NCI-H748 treated with DMSO at 0.1 percent for 48 hours (cell line): Measurements from ENCODE around the gene MIS12.

Experiments
- DNase-seq: peaks from one replicate; lab custom pipeline; 2025; lab: John Stamatoyannopoulos, UW

MIS12 gene, protein sequence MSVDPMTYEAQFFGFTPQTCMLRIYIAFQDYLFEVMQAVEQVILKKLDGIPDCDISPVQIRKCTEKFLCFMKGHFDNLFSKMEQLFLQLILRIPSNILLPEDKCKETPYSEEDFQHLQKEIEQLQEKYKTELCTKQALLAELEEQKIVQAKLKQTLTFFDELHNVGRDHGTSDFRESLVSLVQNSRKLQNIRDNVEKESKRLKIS

DNA sequence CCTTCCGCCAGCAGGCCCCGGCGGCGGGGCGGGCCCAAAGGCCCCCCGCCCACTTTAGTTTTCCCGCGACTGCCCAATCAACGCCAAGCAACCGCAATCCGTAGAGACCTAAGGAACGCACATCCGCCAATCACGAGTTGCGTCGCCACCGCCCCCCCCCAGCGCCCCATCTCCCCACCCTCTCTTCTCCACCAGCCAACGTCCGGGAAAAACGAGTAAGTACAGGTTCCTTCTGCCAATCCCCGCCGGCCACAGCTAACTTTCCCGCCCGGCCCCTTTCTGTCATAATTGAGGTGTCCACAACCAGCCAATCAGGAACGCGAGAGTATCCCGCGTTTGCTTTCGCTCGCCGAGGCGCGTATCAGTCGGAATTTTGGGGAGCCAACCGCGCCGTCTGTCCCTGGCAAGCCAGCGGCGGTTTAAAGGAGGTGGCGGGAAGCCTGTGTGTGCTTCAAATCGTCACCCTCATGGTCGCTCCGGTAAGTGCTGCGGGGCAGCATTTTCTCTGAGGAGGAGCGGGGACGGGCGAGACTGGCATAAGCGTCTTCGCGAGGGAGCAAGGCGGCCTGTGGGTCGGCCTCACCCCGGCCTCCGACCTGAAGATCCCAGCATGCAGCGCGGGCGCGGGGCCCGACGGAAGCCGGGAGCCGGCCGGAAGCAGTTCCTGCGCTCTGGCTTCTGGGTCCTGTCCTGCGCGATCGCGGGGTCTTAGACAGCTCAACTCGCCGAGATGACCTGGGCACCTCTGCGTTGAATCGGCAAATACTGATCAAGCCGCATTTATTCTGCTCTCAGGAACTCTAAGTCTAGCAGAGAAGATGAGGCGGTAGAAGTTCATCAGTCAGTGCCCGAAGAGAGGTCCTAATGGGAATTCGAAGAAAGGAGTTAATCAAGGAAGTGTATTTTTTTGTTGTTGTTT, at the start of gene MIS12:
Gene MIS12, plus strand, starts transcription at position 361 of the 919 bp plus-strand sequence. CDS start 2,297 bp downstream, outside the sequence.
- DNase-seq, result peak; percentile 99

DNA sequence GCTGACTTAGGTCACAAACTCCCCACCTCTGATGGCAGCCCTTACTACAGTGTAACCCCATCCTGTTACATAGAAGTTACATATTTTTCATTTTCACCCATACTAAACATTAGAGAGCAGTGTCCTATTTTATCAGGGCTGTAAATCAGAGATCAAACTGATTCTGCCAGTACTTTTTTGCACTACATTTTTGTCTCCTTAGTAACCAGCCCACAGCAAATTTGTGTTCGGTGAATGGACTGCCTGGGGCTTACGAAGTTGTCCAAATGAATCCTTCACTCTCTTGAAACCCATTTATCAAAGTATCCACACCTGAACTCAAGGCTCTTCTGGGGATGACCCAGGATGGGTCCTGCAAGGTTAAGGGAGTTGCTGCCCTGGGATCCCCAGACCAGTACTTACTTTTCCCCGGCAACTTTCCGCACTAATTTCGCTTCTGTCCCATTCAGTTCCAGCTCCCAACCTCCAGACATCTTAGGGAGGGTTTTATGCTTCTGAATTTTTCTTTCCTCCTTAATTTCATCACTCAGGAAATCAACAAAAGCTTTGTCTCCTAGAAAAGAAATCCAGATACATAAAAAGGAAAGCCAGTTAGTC, 48.5 kb upstream of the MIS12 start:
- DNase-seq, result no peak

DNA sequence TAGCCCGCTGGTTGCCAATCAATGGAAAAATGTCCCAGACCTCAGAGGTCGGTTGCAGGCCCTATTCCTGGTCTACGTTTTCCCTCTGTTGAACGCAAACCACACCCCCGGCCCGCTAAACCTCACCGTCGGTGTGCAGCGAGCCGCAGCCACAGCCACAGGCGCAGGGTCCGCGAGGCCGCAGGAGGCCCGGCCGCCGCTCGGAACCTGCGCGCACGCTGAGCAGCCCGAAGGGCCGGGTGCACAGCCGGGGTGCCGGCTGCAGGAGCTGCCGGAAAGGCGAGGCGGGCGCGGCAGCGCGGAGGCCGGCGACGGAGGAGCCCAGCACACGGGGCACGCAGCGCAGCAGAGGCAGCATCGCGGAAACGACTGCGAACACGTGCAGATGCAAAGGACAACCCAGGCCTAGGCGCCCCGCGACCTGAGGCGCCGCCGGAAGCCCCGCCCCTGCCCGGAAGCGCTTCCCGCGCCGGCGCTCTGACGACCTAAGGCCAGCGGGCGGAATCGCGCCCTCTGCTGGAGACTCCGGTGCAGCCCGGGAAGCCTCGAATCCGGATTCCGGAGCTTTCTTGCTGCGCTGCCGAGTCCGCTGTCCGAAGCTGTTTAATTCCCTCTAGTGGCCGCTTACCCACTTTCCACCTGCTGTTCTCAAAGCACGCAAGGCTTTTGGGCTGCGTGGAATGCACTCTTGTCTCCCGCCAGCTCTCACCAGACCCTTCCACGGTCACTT, 47.5 kb upstream of the MIS12 start, which contains the start of gene C1QBP:
Gene C1QBP, minus strand, starts transcription at position 440 of the 730 bp plus-strand sequence. Its CDS starts 82 bp downstream, at position 358.
- peak; percentile 92 for DNase-seq

DNA sequence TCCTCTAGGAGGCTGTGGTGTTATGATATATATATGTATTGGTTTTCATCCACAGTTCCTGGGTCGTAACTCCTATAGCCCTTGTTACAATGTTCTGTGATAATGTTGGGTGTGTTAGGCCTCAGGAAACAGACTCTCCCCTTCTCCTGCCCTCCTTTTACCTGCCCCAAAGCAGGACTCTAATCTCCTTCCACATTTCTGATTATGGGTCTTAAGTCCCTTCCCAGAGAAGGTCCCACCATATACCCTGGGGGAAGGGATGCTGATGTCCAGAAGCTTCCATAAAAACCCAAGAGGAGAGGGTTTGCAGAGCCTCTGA, 47.0 kb upstream of the MIS12 start:
- no peak for DNase-seq

DNA sequence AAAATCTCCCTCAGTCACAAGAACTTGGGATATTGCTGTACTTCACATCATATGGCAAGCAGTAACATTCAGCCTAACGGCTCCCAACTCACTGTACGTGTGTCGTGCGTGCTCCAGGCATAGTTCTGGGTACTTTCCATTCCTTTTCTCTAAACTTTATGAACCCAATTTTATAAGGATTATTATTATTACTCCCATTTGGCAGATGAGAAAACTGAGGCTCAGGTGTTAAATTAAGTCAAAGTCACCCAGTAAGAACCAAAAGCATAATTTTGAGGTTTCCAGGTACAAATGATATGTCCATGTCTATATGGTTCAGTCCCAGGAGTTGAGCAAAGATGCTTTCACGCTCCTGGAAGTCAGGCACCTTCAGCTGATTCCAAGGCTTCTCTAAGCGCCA, 42.6 kb upstream of the MIS12 start:
- DNase-seq, result no peak

DNA sequence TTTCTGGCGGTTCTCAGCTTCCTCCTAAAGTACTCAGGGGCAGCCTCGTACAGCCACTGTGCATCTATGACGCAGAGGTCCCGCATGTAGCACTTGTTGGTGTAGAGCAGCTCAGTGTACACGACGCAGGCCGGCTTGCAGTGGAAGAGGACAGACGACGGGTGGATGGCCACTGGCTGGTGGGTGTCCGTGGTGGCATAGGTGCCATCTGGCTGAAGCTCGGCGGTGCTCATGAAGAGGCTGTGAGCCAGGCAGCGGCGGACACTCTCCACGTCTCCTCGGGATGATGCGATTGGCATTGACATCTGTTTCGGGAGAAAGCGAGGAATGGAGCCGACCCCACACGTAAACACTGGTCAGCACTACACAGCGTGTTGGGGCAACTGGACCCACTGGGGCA, 42.2 kb upstream of the MIS12 start:
- DNase-seq, result no peak

DNA sequence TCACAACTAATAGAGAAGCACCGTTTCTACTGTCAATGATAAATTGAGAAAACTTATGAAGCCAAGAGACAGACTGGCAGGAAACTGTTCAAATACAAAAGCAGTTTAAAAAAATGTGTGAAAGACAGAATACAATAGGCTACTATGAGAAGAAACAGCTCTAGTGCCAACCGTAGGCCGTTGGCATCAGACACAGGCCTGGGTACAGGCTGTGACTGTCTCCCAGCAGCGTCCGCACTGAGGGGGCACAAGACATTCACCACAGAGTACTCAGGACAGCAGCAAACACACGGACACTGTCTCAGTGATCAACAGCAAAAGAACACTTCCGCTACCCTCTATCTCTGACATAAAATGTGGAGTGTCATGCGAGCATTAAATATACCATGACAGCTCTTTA, 39.6 kb upstream of the MIS12 start:
- DNase-seq, result no peak

DNA sequence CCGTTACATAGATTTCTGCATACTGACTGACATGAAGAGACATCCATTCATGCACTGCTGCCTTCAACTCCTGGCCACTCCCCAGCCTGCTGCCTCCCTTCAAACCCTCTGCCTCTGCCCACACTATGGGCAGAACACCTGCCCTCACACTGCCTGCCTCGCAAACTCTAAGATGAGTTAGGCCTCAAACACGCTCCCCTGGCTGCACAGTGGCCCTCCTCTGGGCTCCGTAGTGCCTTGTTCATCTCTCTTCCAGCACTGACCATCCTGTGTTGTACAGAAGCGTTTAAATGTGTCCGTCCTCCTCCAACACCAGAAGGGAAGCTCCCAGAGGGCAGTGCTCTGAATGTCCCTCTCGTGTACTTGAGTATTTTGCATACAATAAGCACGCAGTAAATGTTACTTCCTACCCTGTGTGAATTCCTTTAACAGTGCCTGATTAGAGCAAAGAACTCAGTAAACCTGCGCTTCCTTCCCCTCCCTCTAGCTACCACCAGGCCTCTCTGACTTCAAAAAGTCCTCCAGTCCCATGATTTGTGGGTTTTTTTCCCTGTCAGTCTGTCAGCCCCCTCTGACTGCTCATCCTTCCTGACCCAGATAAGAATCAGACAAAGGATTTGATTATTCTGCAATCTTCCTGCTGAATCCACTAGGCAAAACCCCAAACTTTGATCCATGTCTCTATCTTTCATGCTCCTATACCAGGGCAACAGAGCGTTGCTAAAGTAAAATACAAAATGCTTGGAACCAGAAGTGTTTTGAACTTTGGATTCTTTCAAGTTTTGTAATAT, 21.5 kb upstream of the MIS12 start:
- DNase-seq, result no peak

DNA sequence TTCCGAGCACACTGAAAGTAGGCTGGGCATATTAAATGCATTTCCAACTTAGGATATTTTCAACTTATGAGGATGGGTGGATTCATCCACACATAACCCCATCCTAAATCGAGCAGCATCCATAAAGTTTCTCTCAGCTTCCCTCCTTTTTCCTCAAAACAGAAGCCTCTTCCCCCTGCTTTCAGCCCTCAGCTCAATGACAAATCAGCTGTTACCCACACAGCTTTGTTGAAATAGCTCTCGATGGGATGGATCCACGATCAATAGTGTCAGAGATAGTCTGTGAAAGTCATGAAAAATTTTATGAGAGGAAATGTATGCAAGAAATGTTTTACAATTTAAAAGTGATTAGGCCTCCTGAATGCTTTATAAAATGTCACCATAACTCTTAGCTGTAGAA, 20.1 kb upstream of the MIS12 start:
- DNase-seq, result no peak

DNA sequence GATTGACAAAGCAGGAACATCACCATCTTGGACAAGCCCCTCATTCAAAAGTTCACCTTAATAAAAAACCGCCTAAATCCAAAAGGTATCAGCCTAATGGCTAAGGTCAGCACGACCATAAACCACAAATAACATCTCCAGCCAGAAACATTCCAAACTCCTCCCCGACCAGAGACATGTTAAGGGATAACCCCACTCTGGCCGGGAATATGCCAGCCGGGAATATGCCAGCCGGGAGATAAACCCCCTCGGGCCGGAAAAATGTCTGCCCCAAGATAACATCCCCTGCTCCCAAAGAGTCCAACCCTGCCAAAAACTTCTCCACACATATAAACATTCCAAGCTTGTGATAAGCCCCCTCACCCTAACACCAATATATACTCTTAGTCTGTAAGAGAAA, 18.9 kb upstream of the MIS12 start:
- no peak for DNase-seq

DNA sequence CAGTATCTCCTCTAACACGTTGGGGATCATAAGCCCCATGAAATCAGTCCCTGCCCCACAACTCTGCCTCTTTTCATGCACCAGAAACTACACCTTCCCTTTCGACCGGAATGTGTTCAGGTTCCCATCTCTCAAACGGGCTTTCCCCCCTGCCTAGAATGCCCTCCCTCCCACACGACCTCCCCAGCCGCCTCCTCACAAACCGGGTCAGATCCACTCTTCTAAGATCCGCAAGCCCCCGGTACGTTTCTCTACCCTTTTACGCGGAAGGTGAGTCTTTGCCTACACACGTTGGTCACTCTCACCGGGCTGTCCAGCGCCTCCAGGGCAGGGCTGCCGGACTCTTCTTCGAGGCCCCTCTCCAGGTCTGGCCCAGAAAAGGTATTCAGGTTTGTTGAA, 18.3 kb upstream of the MIS12 start:
- no peak for DNase-seq

DNA sequence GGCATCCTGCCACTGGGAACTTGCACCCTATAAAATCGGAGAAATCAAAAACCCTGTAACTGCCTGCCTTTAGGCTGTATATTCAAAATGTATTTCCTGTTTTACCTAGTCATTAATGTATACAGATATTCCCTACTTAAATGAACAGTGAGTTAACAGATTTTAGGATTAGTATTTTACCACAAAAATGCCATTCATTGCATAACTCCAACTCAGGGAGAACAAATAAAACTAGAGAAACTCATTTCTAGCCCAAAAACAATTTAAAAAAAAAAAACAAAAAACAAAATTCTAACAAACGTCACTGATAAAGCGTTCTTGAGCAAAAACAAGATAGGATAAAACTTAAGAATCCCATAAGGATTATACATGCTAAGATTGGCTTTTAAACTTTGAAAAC, 13.9 kb upstream of the MIS12 start:
- no peak for DNase-seq

DNA sequence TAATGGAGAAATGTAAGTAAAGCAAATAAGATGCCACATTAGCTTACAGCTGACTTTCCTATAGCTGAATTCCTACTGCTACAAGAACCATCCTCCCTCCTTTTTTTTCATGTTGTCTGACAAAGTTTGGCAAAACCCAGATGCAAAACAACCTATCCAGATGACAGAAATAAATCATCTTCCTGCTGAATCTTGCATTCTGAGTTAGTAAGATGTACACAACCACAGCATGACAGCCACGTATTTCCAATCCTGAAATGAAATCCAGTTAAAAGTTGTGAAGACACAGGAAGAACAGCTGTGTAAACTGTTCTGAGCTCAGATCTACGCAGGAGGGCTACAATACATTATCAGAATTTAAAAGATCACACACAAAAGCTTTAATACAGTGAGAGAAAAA, 12.5 kb upstream of the MIS12 start:
- DNase-seq, result no peak

DNA sequence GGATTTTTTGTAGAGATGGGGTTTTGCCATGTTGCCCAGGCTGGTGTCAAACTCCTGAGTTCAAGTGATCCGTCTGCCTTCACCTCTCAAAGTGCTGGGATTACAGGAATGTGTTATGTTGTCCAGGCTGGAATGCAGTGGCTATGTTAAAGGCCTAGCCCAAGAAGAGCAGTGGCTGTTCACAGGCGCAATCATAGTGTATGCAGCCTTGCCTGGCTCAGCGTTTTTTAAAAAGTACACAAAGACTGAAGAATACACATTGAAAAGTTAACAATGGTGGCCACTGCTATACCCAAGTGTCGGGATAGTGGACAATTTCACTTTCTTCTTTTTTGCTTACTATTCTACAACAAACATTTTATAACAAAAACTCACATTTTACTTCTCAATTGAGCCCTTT, 7.4 kb upstream of the MIS12 start:
- DNase-seq, result no peak

DNA sequence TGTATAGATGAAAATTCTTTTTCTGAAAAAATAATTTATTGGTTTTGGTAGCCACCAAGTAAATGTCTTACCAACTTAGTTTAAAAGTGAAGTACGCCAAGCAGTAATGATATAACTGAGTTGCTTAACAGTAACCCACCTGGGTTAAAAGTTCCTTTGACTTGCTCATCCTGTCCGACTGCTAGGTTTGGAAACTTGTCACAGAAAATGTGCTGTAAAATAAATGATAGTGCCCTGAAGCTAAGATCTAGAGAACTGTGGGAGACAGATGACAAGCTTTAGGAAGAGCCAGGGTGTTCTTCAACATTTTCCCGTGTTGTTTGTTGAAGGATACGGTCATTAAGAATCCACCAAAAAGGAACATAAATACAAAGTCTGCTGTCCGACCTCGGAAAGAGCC, 5.4 kb upstream of the MIS12 start:
- no peak for DNase-seq

DNA sequence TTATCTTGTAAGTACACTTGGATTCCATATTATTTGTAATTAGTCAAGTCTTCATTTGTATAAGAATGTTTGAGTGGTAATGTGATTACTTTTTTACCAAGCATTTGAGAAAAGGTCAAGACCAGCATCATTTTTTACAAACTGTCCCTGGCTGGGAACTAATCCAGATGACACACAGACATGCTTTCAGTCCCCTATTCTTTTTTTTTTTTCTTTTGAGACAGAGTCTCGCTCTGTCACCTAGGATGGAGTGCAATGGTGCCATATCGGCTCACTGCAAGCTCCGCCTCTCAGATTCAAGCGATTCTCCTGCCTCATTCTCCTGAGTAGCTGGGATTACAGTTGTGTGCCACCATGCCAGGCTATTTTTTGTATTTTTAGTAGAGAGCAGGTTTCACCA, 4.9 kb upstream of the MIS12 start:
- DNase-seq, result no peak

DNA sequence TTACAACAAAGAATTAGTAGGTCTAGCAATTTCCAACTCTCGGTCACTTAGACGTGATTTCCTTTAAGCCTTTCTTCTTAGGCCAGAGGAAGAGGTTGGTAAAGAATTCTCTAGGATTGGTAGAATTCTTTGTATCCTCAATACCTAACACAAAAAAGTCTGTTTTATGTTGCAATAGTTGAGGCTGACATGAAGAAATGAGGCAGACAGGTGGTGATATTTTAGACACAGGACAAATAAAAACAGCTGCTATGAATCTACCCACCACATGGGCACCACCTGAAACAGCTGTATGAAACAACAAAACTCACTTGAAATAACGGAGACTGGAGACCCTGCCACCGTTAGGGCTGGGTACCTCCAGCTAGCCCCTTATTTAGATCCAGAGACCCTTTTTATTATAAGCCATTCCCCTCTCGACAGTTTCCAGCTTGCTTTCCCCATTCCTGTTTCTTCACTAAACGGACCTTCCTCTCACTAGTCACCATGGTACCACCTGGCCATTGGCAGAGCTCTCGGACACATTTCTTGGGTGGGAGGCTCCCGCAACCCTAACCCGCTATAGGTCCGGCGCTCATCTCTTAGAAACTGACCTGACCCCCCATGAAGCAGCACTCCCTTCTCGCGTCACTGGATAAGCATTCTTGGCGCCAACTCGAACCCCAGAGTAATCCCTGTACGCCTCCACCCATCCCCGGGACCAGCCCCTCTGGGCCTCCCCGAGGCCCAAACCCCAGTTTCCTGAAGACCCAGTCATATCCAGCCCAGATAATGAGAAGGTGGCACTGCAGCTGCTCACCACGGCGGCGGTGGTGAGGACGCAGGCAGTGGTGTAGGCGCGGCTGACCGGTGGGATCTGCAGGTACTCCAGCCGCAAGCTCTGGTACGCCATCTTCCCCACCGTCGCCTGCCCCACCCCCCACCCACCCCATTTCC, 828 bp upstream of the MIS12 start, which contains the start of gene DERL2:
Gene DERL2, minus strand, starts transcription at position 909 of the 936 bp plus-strand sequence. Its CDS starts 17 bp downstream, at position 892.
- DNase-seq, result no peak

DNA sequence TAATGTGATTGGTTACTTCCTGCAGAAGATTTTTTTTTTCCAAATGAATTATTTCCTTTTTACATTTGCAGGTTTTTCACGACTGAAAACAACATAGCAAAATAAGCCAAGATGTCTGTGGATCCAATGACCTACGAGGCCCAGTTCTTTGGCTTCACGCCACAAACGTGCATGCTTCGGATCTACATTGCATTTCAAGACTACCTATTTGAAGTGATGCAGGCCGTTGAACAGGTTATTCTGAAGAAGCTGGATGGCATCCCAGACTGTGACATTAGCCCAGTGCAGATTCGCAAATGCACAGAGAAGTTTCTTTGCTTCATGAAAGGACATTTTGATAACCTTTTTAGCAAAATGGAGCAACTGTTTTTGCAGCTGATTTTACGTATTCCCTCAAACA, 2.4 kb downstream of the MIS12 start:
- no peak for DNase-seq

DNA sequence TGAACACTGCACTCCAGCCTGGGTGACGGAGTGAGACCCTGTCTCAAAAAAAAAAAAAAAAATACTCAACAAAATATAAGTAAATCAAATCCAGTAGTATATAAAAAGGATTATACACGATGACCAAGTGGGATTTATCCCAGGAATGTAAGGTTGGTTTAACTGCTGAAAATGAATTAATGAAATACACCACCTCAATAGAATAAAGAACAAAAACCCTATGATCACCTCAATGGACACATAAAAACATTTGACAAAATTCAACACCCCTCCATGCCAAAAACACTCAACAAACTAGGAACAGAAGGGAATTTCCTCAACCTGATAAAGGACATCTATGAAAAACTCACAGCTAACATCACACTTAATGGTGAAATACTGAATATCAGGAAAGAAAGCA, 6.6 kb downstream of the MIS12 start:
- no peak for DNase-seq

DNA sequence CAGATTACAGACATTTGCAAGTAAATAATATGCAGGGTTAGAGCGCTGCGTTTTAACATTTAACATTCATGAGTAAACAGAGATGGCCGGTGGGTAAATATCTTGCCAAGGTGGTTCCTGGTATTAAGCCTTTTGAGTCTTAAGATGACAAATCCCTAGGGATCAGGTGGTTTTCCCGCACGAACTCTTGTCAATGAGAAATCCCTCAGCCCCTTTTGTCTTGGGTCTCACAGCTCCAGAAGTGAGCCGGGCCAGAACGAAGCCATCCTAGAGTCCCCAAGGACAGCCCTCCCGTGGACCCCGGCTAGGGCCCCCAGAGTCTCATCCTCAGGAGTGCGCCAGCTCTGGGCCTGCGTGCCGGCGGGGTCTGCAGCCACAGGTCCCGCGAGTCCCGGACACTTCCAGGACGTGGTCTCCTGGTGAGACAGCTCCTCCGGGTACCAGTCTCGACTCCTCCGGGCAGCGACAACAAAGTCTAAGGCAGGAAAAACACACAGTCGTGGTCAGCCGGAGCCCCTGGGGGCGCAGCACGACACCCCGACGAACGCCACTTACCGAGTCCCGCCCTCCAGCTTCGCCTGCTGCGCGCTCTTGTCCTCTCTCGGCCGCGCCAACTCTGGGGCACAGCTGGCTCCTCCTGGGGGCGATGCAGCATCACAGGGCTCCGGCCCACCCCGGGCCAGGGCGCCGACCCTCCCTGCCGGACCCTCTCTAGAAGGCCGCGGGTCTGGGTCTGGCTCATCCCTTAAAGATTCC, 13.3 kb downstream of the MIS12 start:
- DNase-seq, result peak; percentile 39
